Measurements from ENCODE around the gene ME1.
"Not testable (repeated sequence)": the region's sequence is repeated elsewhere in the genome, so short reads cannot be mapped to it uniquely, and the experiment has no call there.

The ME1 gene

DNA sequence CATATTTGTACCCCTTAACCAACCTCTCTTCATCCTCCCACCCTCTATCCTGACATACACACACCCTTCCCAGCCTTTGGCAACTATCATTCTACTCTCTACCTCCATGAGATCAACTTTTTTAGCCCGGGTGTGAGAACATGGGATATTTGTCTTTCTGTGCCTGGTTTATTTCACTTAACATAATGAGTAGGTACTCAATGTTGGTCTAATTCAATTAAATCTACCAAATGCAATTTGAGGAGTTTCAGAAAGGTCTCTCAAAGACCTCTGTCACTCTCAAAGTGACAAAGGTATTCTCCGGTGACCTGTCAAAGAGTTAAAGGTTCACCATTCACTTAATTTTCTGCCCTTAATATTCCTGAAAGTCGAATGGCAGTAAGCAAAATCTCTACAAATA, 87.7 kb downstream of the ME1 start:
- no peak for DNase-seq

DNA sequence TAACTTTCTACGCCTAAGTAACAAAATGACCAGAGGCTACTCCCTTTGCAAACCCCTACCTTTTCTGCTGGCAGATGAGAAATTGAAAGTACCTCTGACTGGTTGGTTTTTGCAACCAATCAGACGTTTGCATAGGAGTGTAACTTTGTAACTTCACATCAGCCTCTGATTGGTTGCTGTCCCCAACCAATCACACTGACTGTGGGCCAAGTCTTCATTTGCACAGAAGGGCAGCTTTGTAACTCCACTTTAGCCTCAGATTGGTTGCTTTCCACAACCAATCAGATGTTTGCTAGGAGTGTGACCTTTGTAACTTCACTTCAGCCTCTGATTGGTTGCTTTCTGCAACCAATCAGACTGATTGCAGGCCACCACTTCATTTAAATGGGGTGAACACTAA, 89.1 kb downstream of the ME1 start:
- no peak for DNase-seq

DNA sequence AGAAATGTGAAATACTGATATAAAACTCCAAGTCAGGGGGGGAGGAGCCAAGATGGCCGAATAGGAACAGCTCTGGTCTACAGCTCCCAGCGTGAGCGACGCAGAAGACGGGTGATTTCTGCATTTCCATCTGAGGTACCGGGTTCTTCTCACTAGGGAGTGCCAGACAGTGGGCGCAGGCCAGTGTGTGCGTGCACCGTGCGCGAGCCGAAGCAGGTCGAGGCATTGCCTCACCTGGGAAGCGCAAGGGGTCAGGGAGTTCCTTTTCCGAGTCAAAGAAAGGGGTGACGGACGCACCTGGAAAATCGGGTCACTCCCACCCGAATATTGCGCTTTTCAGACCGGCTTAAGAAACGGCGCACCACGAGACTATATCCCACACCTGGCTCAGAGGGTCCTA, 96.9 kb downstream of the ME1 start:
- not testable (repeated sequence) for DNase-seq

DNA sequence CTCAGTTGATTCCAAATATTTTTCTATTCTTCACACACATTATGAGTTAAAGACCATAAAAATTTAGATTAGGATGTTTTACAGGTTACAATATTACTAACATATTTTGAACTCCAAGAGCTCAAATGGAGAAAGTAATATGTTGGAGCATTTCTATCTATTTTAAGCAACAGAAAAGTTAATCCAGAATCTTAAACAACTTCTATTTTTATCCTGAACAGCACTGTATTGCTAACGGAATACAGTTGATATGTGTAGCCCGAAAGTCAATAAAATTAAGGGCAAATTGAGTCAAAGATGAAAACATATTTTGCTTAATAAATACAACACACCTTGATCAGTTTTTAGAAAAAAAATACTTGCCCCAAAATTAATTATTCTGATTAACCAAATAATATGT, 97.4 kb downstream of the ME1 start:
- DNase-seq: no peak

DNA sequence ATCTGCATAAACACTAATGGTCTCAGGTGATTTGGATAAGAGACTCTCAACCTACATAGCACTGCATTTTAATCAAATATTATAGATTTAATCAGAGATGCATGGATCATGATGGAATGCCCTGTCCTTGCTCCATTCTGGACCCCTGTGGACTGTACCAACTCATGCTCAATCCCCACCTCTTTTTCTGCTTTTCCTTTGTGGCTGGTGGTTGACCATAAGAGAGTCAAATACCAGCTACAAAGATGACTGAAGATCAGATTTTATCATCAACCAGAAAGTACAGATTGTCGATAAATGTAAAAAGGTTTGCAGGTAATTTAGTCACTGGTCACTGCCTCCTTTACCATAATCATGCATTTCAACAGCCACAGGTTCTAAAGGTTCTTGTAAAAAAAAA, 116.2 kb downstream of the ME1 start:
- DNase-seq: no peak

DNA sequence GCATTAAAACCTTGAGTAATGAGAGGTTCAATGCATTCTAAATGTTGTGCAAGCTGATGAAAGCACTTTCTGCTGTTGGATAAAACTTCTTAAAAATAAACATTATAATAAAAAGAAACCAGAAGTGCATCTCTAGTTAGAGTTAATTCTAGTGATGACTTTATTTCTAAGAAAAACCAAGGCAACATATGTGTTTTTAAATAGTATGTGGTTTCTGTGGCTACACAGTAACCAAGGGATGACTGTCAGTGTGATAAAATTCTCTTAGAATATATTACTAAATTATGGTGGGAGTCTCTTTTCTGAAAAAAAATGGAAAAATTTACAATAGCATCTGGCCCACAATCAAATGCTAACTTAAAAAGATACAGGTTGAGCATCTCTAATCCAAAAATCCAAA, 117.0 kb downstream of the ME1 start:
- DNase-seq: peak; percentile 81

DNA sequence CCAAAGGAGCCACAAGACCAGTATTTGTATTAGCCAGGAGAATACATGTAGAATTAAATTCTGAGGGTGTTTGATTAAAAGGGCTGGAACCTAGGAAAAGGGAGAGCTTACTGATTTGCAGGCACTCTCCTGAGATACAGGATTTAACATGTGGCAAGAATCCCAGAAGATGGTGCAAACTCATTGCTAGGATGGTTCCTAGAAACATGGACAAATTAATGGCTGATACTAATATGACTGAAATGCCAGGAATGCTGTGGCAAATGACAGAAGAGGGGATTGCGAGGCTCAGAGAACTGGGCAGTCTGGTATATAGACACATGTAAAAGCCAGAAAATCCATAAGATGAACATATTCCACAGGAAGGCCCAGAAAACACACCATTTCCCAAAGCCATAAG, 119.6 kb downstream of the ME1 start:
- DNase-seq: no peak

DNA sequence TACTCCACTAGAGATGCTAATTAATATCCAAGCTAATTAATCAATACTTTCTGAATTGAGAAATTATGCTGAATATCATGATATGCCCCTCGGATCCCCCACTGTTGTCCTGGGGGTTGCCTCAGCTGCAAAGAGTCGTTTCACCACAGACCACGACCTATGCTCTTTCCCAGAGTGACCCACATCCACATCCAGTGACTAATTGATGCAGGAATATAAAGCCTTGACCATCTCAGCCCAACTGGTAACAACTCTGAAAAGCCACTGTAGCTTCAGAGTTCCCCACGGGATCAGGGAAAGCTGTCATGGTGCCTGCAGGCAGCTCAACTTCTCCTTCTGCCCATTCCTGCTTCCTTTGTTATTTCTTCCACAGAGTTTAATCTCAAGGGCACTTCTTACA, 120.8 kb downstream of the ME1 start:
- DNase-seq: no peak

DNA sequence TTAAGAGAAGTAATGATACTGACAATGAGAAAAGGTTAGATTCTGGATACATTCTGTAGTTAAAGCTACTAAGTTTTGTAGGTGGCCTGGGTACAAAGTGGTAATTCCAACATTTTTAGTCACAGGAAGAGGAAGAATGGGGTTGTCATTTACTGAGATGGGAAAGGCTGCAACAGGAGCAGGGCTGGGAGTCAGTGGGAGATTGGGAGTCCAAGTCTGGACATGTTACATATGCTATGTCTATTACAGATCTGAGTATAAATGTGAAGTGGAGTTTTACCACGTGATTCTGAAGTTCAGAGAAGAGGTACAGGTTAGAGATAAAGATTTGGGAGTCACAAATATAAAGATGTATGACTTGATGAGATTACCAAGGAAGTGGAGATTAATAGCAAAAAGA, 121.5 kb downstream of the ME1 start:
- DNase-seq: no peak

DNA sequence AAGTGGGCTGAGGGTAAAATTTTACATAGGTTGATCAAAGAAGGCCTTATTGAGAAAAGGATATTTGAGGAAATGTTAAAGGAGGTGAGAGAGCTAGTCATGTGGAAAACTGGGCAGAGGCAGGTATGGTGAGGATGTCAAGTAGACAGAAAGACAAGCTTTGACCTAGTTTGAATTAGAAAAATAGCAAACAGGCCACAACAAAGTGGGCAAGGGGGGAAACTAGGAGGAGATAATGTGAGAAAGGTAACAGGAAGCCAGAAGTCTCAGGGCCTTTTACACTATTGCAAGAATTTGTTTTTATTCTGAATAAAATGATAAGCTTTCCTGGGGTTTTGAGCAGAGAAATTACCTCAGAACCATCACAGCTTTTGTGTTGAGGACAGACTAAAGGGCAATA, 122.0 kb downstream of the ME1 start:
- no peak for DNase-seq

DNA sequence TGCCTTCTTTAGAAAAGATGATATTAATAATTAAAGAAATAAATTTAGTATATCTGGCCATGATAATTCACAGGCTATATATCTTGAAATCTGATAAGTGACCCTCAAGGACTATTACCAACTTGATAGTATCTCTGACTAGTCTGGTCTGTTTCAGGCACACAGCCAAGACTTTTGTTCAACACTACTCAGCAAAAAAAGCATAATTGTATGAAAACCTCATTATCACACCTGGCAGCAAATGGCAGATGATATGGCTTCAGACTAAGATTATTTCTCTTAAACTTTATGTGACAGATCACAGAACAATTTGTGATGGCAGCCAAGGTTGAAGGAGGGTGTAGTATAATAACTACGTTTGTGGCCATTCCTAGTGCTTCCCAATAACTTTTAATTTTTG, 123.0 kb downstream of the ME1 start:
- DNase-seq: no peak

DNA sequence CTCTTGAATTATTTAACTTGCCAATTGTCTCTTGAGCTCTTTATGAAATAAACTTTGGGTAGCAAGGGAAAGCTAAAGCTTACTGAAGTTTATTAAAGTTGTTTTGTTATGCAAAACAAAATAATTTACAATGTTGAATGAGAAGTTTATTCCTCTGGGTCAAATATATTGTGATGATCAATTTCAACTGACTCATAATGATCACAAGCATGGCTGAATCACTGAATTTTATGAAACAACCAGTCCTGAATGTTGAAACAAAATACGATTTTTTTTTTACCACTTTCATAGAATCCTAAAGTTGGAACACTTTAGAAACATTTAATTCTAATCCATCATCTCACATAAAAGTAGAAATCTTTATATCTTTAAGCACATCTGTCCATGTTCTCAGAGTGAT, 127.4 kb downstream of the ME1 start:
- DNase-seq: no peak

DNA sequence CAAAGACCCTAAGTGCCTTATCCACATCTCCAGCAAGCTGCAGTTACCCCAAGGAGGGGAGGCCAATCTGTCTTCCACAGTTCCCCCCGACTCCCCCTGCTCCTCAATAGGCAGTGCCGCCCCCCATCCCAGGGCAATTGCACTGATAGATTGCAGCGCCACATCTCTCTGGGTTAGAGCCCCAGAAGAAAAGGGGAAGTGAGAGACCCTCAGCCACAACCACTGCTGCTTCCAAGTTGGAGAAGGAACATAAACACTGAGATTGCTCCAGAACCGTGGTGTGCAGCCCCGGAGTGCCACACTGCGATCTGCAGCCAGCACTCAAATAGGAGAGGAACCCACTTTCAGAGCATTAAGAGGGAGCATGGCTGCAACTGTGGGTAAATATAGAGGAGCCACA, 136.2 kb downstream of the ME1 start:
- peak; percentile 74 for DNase-seq

DNA sequence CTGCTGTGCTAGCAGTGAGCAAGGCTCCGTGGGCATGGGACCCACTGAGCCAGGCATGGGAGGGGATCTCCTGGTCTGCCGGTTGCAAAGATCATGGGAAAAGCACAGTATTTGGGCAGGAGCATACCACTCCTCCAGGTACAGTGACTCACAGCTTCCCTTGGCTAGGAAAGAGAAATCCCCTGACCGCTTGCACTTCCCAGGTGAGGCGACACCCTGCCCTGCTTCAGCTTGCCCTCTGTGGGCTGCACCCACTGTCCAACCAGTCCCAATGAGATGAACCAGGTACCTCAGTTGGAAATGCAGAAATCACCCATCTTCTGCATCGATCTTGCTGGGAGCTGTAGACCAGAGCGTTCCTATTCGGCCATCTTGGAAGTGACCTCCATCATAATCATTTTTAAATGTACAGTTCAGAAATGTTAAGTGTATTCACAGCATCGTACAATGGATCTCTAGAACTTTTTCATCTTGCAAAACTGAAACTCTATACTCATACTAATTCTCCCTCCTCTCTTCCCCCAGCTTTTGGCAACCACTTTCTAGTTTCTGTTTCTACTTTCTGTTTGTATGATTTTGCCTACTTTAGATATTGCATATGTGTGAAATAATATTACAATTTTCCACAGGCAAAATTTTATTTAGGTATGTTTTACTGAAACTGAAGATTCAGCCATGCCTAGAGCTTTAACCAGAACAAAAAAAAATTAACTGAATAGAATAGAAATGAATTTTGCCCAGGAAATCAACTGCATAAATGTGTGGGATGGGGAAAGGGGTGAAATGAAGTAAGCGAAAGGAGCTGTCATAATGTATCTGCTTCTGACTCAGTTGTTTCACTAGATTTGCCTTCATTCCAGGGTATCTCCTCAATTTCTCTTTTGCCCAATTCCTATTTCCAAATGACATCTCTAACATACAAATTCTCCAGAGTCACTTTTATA, 137.7 kb downstream of the ME1 start:
- no peak for DNase-seq

DNA sequence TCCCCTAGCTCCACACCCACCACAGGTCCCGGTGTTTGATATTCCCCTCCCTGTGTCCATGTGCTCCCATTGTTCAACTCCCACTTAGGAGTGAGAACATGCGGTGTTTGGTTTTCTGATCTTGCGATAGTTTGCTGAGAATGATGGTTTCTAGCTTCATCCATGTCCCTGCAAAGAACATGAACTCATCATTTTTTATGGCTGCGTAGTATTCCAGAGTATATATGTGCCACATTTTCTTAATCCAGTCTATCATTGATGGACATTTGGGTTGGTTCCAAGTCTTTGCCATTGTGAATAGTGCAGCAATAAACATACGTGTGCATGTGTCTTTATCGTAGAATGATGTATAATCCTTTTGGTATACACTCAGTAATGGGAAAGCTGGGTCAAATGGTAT, 143.6 kb downstream of the ME1 start:
- DNase-seq: not testable (repeated sequence)

DNA sequence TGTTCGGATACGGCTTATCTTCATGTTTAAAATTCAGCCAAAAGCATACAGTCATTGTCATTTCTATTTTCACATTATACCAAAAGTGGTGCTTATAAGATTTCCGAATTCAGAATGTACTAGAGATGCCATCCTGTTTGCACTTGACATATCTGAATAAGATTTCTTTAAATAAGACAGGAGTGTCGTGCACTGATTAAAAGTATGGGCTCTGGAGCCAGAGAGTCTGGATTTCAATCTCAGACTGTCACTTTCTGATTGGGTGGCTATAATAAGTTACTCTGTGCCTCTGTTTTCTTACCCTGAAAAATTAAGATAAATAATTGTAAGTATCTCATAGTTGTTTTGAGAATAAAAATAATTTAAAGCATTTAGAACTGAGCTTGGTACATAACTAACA, 144.9 kb downstream of the ME1 start:
- DNase-seq: no peak

DNA sequence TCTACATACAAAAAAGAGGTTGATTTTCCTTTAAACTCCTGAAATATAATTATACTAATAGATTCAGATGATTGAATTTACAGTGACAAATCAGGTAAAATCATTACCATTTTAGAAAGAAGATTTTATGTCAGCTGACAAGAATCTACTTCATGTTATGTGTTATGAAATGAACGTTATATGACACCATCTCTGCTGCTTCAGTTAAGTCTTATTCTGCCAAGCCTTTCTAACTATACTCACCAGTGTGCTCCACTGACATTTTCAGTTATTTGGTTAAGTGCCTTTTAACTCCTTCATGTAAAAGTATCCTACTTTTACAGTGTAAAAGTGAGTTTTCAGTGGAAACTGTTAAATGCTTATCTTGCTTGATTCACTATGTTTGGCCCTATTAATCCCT, 157.3 kb downstream of the ME1 start:
- no peak for DNase-seq

DNA sequence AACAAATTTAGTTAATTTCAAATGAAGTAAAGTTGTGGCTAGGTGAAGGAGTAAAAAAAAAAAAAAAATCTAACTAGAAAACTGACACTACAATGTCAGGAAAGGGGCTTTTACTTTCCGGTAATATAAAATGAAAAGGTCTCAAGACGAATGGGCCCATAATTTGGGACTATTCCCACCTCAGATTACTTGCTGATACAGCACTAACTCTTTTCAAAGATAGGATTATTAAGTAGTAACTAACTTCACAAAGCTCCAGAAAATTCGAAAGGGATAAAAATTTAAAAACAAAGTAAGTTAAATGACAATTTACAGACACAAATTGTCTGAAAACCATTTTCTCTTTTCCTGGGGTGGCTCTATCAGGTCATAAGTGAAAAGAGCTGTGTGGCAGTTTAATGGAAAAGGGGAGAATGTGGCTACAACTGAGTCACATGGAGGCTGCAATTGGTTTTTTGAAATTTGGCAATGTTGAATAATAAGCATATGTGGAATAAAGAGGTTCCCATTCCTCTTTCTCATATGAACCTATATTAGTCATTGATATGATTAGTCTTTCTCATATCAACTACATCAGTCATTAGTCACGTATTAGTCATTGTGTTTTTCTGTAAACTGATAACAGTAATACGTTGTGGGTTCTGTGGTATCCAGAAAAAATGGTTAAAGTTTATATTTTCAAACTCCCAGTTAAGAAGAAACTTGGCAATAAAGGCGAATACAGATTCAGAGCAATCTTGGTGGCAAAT, 159.7 kb downstream of the ME1 start:
- DNase-seq: no peak

DNA sequence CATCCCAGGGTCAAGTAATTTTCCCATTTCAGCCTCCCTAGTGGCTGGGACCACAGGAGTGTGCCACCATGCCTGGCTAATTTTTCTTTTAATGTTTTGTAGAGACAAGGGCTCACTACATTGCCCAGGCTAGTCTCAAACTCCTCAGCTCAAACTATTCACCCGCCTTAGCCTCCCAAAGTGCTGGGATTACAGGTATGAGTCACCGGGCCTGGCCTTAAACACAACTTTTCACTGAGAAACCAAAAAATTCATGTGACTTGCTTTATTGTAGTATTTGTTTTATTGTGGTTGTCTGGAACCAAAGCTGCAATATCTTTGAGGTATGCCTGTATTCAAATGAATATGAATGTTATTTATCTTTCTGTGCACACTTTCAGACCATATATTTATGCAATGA, 165.5 kb downstream of the ME1 start:
- no peak for DNase-seq

DNA sequence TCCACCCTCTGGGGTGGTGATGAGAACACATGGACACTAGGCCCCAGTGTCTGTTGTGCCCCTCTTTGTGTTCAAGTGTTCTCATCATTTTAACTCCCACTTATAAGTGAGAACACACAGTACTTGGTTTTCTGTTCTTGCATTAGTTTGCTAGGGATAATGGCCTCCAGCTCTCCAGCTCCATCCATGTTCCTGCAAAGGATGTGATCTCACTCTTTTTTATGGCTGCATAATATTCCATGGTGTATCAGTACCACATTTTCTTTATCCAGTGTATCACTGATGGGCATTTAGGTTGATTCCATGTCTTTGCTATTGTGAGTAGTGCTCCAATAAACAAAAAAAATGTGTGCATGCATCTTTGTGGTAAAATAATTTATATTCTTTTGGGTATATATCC, 170.3 kb downstream of the ME1 start:
- no peak for DNase-seq

DNA sequence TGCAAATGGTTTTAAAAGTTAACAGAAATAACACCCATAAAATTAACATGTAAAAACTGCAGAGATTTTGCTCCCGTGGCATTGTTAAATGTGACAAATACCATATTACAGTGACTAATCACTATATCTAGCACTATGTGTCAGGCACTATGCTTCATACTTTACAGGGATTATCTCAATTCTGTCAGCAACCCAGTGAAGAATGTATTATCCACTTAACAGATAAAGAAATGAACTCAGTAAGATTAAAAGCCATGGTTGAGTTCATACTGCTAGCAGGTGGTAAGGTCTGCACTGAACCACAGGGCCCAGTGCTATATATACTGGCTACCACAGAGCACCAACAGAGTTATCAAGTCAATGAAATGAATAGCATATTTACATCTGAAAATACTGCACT, 172.3 kb downstream of the ME1 start:
- no peak for DNase-seq

DNA sequence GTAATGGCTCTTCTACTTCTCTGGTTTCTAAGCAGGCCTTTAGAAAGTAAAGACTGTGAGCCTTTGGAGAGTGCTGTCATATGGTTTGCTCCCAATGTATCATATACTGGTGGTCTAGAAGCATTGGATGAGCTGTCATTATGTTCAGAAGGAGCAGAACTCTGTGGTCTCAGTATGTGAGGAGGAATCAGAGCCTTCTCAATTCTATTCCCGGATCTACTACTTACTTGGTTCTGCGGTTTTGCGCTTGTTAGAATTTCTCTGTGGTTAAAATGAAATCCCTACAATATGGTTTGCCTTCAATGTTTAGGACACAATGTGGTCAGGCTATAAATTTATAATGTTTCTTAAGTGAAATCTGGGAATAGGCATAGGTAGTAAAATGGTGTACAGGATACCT, 173.1 kb downstream of the ME1 start:
- no peak for DNase-seq

DNA sequence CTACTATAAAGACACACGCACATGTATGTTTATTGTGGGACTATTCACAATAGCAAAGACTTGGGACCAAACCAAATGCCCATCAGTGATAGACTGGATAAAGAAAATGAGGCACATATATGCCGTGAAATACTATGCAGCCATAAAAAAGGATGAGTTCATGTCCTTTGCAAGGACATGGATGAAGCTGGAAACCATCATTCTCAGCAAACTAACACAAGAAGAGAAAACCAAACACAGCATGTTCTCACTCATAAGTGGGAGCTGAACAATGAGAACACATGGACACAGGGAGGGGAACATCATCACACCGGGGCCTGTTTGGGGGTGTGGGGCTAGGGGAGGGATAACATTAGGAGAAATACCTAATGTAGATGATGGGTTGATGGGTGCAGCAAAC, 174.1 kb downstream of the ME1 start:
- DNase-seq: not testable (repeated sequence)

DNA sequence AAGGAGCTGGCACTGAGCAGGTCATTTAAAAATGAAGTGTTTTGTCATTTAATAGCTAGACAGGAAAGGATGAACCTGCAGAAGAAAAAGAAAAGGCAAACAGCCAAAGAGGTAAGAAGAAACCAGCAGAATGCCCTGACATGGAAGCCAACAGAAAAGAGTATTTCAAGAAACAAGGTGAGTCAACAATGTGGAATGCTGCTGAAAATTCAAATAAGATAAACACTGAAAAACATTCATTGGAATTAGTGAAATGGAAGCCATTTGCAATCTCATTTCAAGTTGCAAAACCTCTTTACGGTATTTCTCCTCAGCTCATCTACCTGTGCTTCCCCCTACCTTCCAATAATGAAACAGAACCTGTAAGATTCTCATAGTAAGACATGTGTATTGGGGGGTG, 178.1 kb downstream of the ME1 start:
- no peak for DNase-seq

DNA sequence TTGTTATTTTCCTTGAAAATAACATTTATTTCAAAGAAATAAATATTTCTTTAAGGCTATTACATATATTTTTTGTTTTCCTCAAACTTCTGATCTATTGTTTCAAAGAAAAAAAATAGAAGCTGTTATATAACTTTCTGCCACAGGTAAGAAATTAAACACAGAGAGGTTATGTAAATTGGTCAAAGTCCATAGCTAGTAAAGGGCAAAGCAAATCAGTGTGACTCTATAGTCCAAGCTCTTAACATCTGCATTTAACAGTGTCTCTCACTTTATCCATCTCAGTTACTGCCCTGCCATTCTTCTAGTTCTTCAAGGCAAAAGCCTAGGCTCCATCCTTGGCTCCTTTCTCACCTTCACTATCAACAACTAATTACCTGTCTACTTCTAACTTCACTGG, 180.6 kb downstream of the ME1 start:
- no peak for DNase-seq
